Measurements from ENCODE around the gene OR3A2. TPM values are rescaled to one million over a fixed set of nuclear protein-coding genes. Genes with fewer than 3 reads are reported as not detected.
"Not testable (repeated sequence)": the region's sequence is repeated elsewhere in the genome, so short reads cannot be mapped to it uniquely, and the experiment has no call there.

Gene OR3A2
- 0.22 TPM for total RNA-seq
- long read RNA-seq: 0 reads

- DNase-seq (ENCODE audit: missing footprints) (no peak), ATAC-seq (no peak)
- intact Hi-C loops (cut with DNase I): no loop called here
Observed at GRCh38 chr17:3385869-3386816, at the start of gene OR3A2. TSS of gene OR3A2 (minus strand) at chr17:3386308.

GRCh38 chr17:3433741-3434140 lies 47.6 kb upstream of the OR3A2 start, which contains the start of gene OR1E2:
TSS of gene OR1E2 (minus strand) at chr17:3433841. CDS start at chr17:3433841, 0 bp downstream.
- intact Hi-C loops (cut with DNase I): no loop called here
- ATAC-seq (no peak), DNase-seq (ENCODE audit: missing footprints) (no peak)

GRCh38 chr17:3433215-3433614 lies 47.1 kb upstream of the OR3A2 start:
- intact Hi-C loops (cut with DNase I); ATAC-seq; DNase-seq (ENCODE audit: missing footprints): not testable (repeated sequence)

- intact Hi-C loops (cut with DNase I): no loop called here
Observed at GRCh38 chr17:3418222-3418621, 32.1 kb upstream of the OR3A2 start.

GRCh38 chr17:3415610-3416009 lies 29.5 kb upstream of the OR3A2 start:
- ATAC-seq (no peak), DNase-seq (ENCODE audit: missing footprints) (no peak)
- intact Hi-C loops (cut with DNase I): no loop called here

More at GRCh38 chr17:3418222-3418621, 32.1 kb upstream of the OR3A2 start:
- DNase-seq (ENCODE audit: missing footprints) (no peak), ATAC-seq (no peak)

- DNase-seq (ENCODE audit: missing footprints); intact Hi-C loops (cut with DNase I); ATAC-seq: not testable (repeated sequence)
Observed at GRCh38 chr17:3412216-3412615, 26.1 kb upstream of the OR3A2 start.

GRCh38 chr17:3411070-3411469 lies 25.0 kb upstream of the OR3A2 start, which contains the start of gene OR3A3:
TSS of gene OR3A3 (plus strand) at chr17:3411370.
- intact Hi-C loops (cut with DNase I): no loop called here
- no peak for ATAC-seq
- no peak for DNase-seq (ENCODE audit: missing footprints)

- DNase-seq (ENCODE audit: missing footprints); ATAC-seq; intact Hi-C loops (cut with DNase I): not testable (repeated sequence)
Observed at GRCh38 chr17:3403856-3404255, 17.7 kb upstream of the OR3A2 start.

- ATAC-seq: no peak
- DNase-seq (ENCODE audit: missing footprints): no peak
- intact Hi-C loops (cut with DNase I): no loop called here
Observed at GRCh38 chr17:3401786-3402185, 15.7 kb upstream of the OR3A2 start.

- intact Hi-C loops (cut with DNase I): no loop called here
- ATAC-seq: no peak
Observed at GRCh38 chr17:3400055-3400454, 13.9 kb upstream of the OR3A2 start.

GRCh38 chr17:3398310-3398709 lies 12.2 kb upstream of the OR3A2 start, which contains the start of gene OR1E1:
TSS of gene OR1E1 (minus strand) at chr17:3398410. CDS start at chr17:3398410, 0 bp downstream.
- DNase-seq (ENCODE audit: missing footprints) (no peak), ATAC-seq (no peak)
- intact Hi-C loops (cut with DNase I): no loop called here

More at GRCh38 chr17:3400055-3400454, 13.9 kb upstream of the OR3A2 start:
- no peak for DNase-seq (ENCODE audit: missing footprints)

GRCh38 chr17:3397801-3398200 lies 11.7 kb upstream of the OR3A2 start:
- DNase-seq (ENCODE audit: missing footprints); intact Hi-C loops (cut with DNase I); ATAC-seq: not testable (repeated sequence)

- no peak for DNase-seq (ENCODE audit: missing footprints)
- no peak for ATAC-seq
- intact Hi-C loops (cut with DNase I): no loop called here
Observed at GRCh38 chr17:3389791-3390190, 3.7 kb upstream of the OR3A2 start.

- DNase-seq (ENCODE audit: missing footprints) (no peak), ATAC-seq (no peak)
- intact Hi-C loops (cut with DNase I): no loop called here
Observed at GRCh38 chr17:3381957-3382356, 4.2 kb downstream of the OR3A2 start.

- intact Hi-C loops (cut with DNase I): no loop called here
- no peak for ATAC-seq
- DNase-seq (ENCODE audit: missing footprints): no peak
Observed at GRCh38 chr17:3378321-3378720, 7.8 kb downstream of the OR3A2 start.

- not testable (repeated sequence) for ATAC-seq; DNase-seq (ENCODE audit: missing footprints)
Observed at GRCh38 chr17:3371167-3371566, 14.9 kb downstream of the OR3A2 start.

GRCh38 chr17:3342782-3343181 lies 43.3 kb downstream of the OR3A2 start:
- intact Hi-C loops (cut with DNase I); ATAC-seq: not testable (repeated sequence)

More at GRCh38 chr17:3371167-3371566, 14.9 kb downstream of the OR3A2 start:
- intact Hi-C loops (cut with DNase I): not testable (repeated sequence)

GRCh38 chr17:3335876-3336275 lies 50.2 kb downstream of the OR3A2 start:
- ATAC-seq (no peak), DNase-seq (ENCODE audit: missing footprints) (no peak)
- intact Hi-C loops (cut with DNase I): no loop called here

More at GRCh38 chr17:3342782-3343181, 43.3 kb downstream of the OR3A2 start:
- DNase-seq (ENCODE audit: missing footprints): not testable (repeated sequence)

GRCh38 chr17:3318336-3318735 lies 67.8 kb downstream of the OR3A2 start:
- intact Hi-C loops (cut with DNase I): no loop called here
- ATAC-seq (no peak), DNase-seq (ENCODE audit: missing footprints) (no peak)

- DNase-seq (ENCODE audit: missing footprints) (no peak), ATAC-seq (no peak)
- intact Hi-C loops (cut with DNase I): no loop called here
Observed at GRCh38 chr17:3316836-3317235, 69.3 kb downstream of the OR3A2 start.
